ENCODE measurements around the gene TUBB4B. TPM values are rescaled to one million over a fixed set of nuclear protein-coding genes. Genes with fewer than 3 reads are reported as not detected.
"Not testable (repeated sequence)": the region's sequence is repeated elsewhere in the genome, so short reads cannot be mapped to it uniquely, and the experiment has no call there.

Gene TUBB4B
- total and polyA plus RNA-seq, 8 donors: 69.4 to 292 (median 153) TPM

DNA sequence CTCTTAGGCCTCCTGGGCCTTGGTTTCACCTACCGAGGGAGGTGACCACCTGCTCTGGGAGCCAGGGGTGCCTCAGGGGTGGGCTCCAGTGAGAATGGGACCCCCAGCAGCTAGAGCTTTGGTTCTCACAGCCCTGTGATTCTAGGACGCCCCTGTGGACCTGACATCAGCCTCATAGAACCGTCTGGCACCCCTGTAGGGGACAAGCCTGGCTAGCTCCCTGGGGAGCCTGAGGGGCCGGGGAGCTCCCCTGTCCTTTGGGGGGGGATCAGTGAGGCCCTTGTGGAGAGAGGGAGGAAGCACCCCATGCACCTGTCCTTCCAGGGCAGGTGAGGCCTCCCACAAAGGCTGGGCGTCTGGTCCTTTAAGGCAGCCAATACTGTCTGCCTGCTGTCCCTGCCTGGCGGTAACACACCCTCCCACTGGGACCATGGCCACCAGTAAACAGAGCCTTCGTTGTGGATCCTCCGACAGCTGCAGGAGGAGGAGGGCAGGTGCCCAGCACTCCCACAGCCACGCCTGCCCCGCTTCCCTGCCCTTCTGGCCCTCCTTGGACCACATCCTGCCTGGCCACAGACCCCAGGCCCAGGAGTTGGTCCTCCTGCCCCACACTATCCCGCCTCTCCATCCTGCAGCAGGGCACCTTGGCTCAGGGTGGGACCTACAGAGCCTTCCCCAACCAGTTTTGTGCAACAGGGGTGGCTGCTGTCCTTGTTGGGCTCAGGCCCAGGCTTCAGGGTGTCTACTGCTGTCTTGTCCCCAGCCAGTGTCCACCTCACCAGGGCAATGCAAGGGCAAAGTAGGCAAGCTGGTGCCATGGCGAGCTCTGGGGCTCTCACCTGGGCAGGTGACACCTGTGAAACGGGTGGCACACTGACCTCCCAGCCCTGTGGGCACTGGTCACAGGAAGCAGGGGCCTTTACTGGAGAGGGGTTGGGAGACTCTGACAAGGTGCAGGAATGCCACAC lies 3.0 kb upstream of the TUBB4B start:
- Histone ChIP-seq H3K36me3 (peaks cover 9 to 13% (median 11%) of the 10 kb centered on the region in 4 donors), H3K4me3 (no peak overlapping the region), H3K9me3 (no peaks in the 10 kb centered on the region), H3K27me3 (peaks cover 10 to 32% (median 30%) of the 10 kb centered on the region in 3 donors), H3K4me1 (peaks cover 40 to 73% (median 66%) of the 10 kb centered on the region in 4 donors), H3K27ac (peak overlapping the region in 2 of 5 donors; percentile 8 to 32)
- intact Hi-C loops (cut with DNase I; ENCODE audit: low total_unique reads): loop anchor here (10.0 kb wide), 1 partner anchor 53 kb away; the partner anchor contains the start of genes ANAPC2 and SSNA1
- TF ChIP-seq, protein P1, sequence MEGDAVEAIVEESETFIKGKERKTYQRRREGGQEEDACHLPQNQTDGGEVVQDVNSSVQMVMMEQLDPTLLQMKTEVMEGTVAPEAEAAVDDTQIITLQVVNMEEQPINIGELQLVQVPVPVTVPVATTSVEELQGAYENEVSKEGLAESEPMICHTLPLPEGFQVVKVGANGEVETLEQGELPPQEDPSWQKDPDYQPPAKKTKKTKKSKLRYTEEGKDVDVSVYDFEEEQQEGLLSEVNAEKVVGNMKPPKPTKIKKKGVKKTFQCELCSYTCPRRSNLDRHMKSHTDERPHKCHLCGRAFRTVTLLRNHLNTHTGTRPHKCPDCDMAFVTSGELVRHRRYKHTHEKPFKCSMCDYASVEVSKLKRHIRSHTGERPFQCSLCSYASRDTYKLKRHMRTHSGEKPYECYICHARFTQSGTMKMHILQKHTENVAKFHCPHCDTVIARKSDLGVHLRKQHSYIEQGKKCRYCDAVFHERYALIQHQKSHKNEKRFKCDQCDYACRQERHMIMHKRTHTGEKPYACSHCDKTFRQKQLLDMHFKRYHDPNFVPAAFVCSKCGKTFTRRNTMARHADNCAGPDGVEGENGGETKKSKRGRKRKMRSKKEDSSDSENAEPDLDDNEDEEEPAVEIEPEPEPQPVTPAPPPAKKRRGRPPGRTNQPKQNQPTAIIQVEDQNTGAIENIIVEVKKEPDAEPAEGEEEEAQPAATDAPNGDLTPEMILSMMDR (IDR thresholded peaks at IDR 0.05): no peak
- TF ChIP-seq EP300 (IDR thresholded peaks at IDR 0.05): no peak
- no peak for TF ChIP-seq POLR2A (IDR thresholded peaks at IDR 0.05)
- TF ChIP-seq POLR2AphosphoS5 (IDR thresholded peaks at IDR 0.05): peak in 1 of 3 donors; percentile 6
- DNase-seq: peak in 1 of 2 donors; percentile 68
- WGBS, 5 donors: 54 to 62% (median 60%) methylated on average over 10 to 13 of the region's 13 CpGs

GRCh38 chr9:137239541-137240200 lies 1.4 kb upstream of the TUBB4B start:
- peak overlapping the region; percentile 60 to 78 (median 72) for H3K4me3 ChIP-seq
- 49 to 58% (median 55%) methylated on average over 27 of the region's 27 CpGs for WGBS, 5 donors
- peaks cover 47 to 81% (median 77%) of the 10 kb centered on the region in 4 donors for H3K4me1 ChIP-seq
- intact Hi-C loops (cut with DNase I; ENCODE audit: low total_unique reads): loop anchor here (10.0 kb wide), 1 partner anchor 55 kb away; the partner anchor contains the start of genes ANAPC2 and SSNA1
- not testable (repeated sequence) for H3K9me3 ChIP-seq, DNase-seq
- H3K27ac ChIP-seq: peak overlapping the region; percentile 83 to 97 (median 94)
- peaks cover 16 to 22% (median 21%) of the 10 kb centered on the region in 4 donors for H3K36me3 ChIP-seq
- peaks cover 7 to 16% (median 13%) of the 10 kb centered on the region in 3 donors for H3K27me3 ChIP-seq

GRCh38 chr9:137240318-137240840 lies 708 bp upstream of the TUBB4B start:
- Histone ChIP-seq H3K27me3 (peaks cover under 1 to 9% (median 6%) of the 10 kb centered on the region in 3 donors), H3K27ac (peak overlapping the region; percentile 83 to 97 (median 94)), H3K9me3 (no peaks in the 10 kb centered on the region), H3K36me3 (peaks cover 16 to 22% (median 21%) of the 10 kb centered on the region in 4 donors), H3K4me1 (peaks cover 47 to 78% (median 76%) of the 10 kb centered on the region in 4 donors), H3K4me3 (peak overlapping the region; percentile 60 to 78 (median 72))
- peak in 2 of 3 donors; percentile 29 to 55 for TF ChIP-seq POLR2AphosphoS5 (IDR thresholded peaks at IDR 0.05)
- TF ChIP-seq, protein P1 (IDR thresholded peaks at IDR 0.05): no peak
- TF ChIP-seq POLR2A (IDR thresholded peaks at IDR 0.05): no peak
- no peak for TF ChIP-seq EP300 (IDR thresholded peaks at IDR 0.05)
- WGBS, 5 donors: 0 to 2% (median 1%) methylated on average over 10 to 58 of the region's 58 CpGs
- DNase-seq: peak; percentile 74 to 94
- intact Hi-C loops (cut with DNase I; ENCODE audit: low total_unique reads): no loop called here

- Histone ChIP-seq H3K27ac (peak overlapping the region; percentile 90 to 97 (median 94)), H3K36me3 (peaks cover 16 to 22% (median 21%) of the 10 kb centered on the region in 4 donors), H3K4me1 (peaks cover 38 to 65% (median 63%) of the 10 kb centered on the region in 4 donors), H3K4me3 (peak overlapping the region; percentile 73 to 94 (median 82)), H3K27me3 (no peaks in the 10 kb centered on the region), H3K9me3 (no peaks in the 10 kb centered on the region)
- intact Hi-C loops (cut with DNase I; ENCODE audit: low total_unique reads): no loop called here
- TF ChIP-seq POLR2AphosphoS5 (IDR thresholded peaks at IDR 0.05) (no peak), EP300 (IDR thresholded peaks at IDR 0.05) (no peak), POLR2A (IDR thresholded peaks at IDR 0.05) (no peak)
- TF ChIP-seq, protein P1 (IDR thresholded peaks at IDR 0.05): no peak
- WGBS, 5 donors: 0 to 2% (median 1%) methylated on average over 30 to 83 of the region's 83 CpGs
- DNase-seq: peak; percentile 70 to 81
Observed at GRCh38 chr9:137241490-137242268, 592 bp downstream of the TUBB4B start.

Measured in stomach (tissue), 9 donors.